GM19324 (cell line): Measurements from ENCODE around the gene OR6Y1.

Experiments used
- ATAC-seq: cut with Tn5 transposase; IDR thresholded peaks from one replicate; pipeline ENCODE4 v1.9.1; 2021; ENCODE audit warnings: mild to moderate bottlenecking, moderate library complexity; ENCODE audit not compliant: unreplicated experiment, low FRiP score

The OR6Y1 gene, protein sequence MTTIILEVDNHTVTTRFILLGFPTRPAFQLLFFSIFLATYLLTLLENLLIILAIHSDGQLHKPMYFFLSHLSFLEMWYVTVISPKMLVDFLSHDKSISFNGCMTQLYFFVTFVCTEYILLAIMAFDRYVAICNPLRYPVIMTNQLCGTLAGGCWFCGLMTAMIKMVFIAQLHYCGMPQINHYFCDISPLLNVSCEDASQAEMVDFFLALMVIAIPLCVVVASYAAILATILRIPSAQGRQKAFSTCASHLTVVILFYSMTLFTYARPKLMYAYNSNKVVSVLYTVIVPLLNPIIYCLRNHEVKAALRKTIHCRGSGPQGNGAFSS

DNA sequence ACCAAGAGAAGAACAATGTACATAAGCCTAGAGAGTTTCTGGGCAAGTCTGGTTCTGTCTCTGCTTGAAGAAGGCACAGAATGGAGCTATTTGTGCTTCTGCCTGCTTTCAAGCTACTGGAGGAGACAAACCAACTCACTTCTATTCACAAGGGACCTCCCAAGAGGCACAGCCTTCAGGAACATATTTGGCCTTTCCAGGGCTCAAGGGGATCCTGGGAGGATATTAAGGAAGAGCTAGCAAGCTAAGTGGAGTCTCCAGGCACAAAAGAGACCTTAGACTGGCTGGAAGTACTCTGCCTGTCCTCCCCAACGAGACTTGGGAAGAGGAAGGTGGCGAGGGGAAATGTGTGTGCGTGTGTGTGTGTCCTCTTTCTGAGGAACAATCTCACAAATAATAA lies at the start of gene OR6Y1:
Gene OR6Y1 (minus strand): TSS at position 54 of the 400 bp plus-strand sequence. CDS start 6,300 bp downstream, outside the sequence.
- ATAC-seq: no peak

DNA sequence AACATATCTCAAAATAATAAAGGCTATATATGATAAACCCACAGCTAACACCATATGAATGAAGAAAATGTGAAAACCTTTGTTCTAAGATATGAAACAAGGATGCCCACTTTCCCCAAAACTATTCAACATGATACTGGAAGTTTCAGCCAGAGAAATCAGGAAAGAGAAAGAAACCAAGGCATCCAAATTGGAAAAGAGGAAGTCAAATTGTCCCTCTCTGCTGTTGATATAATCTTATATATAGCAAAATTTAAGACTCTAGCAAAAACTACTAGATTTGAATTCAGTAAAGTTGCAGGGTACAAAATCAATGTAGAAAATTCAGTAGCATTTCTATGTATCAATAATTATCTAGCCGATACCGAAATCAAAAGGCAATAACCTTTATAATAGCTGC lies 46.5 kb upstream of the OR6Y1 start:
- no peak for ATAC-seq

DNA sequence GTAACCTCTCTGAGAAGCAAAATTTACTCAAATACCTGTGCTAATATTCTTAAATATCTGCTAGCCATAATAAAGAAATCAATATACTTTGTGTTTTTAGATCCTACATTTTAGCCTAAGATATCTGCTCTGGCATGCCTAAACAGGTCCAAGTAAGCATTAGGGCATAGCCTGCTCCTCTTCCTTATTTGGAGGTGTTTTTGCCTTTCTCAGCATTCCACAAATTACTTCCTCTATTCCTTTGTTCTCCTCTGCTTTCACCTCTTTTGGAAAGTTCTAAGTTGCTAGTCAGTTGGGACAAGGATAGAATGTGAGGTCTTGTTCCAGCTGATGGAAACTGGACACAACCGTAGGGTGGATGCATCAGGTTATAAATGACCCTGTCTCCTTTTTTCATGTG lies 32.7 kb upstream of the OR6Y1 start:
- ATAC-seq: no peak

DNA sequence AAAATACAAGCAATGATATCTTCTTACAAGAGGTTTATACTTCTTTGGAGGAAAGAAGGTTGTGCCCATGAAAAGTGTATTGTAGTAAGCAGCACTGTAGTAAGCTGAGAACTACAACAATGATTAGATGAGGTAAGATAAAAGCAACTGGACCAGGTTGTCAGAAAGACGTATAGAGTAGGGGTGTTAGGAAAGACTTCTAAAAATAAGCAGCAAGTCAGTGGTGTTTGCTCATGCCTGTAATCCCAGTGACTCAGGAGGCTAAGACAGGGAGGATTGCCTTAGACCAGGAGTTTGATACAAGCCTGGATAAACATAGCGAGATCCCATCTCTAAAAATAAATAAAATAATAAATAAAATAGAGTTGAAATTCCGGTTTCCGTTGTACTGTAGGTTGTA lies 29.8 kb upstream of the OR6Y1 start:
- ATAC-seq: no peak

DNA sequence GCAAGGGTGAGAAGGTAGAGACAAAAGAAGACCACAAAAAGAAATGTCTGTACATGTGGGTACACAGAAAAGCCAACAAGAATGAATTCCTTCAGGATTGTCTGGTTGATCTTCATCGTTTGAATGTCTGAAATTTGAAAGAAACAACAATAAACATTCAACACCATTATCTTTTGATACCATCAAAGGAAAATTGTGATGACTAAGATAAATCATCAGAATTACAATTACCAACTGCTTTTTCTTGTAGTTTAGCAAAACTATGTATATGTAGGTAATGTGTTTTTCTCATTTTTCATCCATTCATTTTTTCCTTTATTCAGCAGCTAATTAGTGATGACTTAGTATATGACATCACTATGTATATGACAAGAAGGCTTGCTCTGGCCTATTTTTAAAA lies 25.5 kb upstream of the OR6Y1 start, which contains the start of gene OR10X1:
Gene OR10X1 (minus strand): TSS at position 167 of the 400 bp plus-strand sequence. CDS start 0 bp downstream, at position 167.
- no peak for ATAC-seq

DNA sequence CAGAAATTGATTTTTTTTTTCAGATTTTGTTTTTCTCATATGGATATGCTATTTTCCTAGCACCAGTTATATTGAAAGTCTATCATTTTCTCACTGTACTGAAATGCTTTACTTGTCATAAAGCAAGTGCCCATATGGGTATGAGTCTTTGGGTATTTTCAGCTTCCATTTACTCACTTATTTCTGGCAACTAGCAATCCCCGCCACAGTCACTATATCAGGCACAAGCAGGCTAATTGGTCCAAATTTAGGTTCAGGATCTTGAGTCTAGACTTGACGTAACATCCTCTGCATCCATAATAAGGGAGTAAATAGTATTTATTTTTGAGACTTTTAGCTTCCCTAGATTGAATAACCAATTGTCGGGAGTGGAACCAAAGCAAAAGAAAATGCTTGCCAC lies 23.4 kb upstream of the OR6Y1 start:
- no peak for ATAC-seq

DNA sequence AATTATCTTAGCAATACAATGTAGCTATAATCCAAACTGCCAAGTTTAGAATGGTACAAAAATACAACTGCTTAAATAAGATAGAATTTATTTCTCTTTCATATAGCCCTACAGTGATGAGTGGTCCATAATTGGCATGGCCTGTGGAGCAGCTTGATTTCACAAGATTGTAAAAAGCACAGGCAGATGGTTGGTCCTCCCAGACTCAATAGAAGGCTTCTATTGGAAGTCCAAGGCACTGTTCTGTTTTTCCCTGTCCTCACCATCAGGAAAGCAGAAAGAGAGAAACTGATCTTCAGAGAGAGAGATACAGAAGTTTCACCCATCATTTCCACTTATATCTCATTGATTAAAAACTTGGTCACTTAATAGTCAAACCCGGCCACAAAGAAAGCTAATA lies 18.0 kb upstream of the OR6Y1 start:
- no peak for ATAC-seq

DNA sequence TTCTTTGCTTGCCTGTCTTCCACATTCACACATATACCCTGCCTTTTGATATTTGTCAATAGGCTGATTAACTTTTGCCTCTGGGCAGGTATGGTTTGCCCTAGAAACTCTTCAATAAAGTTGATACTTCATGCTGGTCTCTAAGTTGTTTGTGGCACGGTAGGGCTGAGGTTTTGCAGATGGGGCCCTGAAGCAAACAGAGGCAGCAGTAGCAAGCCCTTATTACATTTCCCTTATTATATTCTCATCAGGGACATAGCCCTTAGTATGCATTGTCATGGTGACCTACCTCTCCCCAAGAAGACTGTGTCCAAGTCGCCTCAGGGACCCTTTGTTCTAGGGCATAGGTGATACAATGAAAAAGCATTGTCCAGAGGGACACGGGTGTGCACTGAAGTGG lies 16.3 kb upstream of the OR6Y1 start, which contains the start of gene OR6P1:
Gene OR6P1 (minus strand): TSS at position 101 of the 400 bp plus-strand sequence. CDS start 6,976 bp downstream, outside the sequence.
- no peak for ATAC-seq

DNA sequence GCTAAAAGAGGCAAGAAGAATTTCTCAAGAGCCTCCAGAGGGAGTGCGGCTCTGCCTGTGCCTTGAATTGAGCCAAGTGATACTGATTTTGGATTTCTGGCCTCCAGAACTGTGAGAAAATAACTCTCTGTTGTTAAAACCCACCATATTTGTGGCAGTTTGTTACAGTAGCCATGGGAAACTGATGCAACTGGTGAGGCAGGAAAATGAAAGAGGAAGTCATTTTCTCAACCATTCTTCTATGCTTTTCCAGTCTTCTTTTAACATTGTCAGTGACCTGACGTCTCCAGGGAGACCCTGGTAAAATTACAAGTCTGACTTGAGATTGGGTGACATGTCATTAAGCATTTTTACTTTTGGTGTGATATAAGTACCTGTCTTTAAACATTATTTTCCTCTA lies 10.4 kb upstream of the OR6Y1 start:
- ATAC-seq: no peak

DNA sequence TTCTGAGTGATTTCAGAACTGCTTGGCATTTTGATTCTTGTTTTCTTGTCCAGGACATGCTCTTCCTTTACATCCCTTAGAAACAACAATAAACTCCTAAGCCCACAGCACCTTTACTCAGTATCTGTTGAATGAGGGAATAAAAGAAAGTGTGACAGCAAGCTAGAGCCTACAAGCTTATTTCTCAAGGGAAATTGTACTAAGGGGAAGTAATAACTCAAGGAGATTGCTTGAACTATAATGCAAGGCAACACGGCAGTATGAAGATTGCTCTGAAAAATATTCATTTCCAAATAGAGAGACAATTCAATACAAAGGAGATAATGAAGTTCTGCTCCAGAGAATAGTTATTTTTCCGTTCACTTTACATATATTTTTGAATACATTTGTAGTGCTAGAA lies 9.6 kb upstream of the OR6Y1 start:
- ATAC-seq: no peak

DNA sequence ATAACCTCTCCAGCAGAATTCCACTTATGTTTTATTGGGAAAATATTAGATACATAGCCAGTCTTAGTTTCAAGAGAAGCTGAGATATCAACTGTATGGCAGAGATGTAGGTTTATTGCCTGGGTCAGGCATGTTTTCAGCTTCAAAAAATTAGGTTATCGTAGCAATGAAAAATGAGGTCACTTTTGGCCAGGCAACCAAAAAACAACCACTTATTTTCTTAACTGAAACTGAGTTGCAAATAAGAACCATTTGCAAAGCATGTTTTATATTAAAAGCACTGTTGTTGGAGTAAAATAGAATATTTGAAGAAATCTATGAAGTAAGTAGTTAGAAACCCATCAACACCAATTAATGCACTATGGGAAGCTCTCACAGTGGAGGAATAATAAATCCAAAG lies 5.5 kb upstream of the OR6Y1 start:
- no peak for ATAC-seq

DNA sequence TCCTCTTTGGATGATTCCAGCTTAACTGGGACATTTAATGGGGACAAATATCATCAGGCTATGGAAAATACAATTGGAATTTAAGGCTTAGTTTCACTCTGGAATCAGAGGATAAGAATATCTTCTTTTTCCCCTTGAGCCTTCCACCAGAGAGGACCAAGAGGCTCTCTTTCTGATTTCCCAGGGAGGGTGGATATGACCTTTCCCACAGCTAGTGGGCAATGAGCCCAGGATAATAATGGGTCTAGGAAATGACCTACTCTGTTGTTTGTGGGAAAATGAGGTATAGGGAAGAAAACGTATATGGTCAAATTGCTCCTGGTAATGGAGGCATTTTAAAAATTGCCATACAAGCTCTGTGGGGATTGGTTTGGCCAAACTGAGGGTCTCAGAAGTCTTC lies 1.9 kb downstream of the OR6Y1 start:
- ATAC-seq: no peak

DNA sequence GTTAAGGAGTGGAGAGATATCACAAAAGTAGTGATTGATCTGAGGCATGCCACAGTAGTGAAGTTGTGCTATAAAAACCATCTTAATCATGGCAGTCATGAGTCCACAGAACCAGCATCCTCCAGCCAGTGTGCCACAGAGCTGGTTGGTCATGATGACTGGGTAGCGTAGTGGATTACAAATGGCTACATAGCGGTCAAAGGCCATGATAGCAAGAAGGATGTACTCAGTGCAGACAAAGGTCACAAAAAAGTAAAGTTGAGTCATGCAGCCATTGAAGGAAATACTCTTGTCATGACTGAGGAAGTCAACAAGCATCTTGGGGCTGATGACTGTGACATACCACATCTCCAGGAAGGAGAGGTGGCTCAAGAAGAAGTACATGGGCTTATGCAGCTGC lies 6.7 kb downstream of the OR6Y1 start:
- ATAC-seq: no peak

DNA sequence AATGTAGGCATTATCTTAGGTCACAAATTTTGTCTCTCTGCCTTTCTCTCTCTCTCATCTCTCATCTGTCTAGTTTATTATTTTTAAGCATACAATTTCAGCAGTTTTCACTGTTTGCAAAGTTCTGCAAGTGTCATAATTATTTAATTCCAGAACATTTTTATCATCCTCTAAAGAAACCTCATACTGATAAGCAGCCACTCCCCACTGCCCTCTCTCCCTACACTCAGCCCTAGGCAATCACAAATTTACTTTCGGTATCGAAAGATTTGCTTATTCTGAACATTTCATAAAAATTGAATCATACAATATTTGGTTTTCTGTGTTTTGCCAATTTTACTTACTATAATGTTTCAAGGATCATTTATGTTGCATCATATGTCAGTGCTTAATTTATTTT lies 16.6 kb downstream of the OR6Y1 start:
- ATAC-seq: no peak

DNA sequence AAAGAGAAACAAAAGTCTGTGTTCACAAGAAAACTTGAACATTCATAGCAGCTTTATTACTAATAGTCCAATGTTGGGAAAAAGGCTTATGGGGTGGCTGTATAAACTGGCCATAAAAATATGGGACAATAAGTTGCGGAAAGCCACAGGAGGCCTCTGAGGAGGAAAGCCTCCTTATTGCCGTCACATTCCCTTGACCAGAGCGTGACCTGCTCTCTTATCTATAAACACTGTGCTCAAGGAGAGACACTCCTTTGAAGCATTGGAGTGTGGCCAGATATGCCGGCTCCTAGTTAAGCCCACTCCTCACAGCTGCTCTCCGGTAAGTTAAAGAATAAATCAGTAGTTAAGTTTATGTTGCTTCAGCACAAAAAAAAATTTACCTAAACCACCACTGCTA lies 19.7 kb downstream of the OR6Y1 start:
- ATAC-seq: no peak

DNA sequence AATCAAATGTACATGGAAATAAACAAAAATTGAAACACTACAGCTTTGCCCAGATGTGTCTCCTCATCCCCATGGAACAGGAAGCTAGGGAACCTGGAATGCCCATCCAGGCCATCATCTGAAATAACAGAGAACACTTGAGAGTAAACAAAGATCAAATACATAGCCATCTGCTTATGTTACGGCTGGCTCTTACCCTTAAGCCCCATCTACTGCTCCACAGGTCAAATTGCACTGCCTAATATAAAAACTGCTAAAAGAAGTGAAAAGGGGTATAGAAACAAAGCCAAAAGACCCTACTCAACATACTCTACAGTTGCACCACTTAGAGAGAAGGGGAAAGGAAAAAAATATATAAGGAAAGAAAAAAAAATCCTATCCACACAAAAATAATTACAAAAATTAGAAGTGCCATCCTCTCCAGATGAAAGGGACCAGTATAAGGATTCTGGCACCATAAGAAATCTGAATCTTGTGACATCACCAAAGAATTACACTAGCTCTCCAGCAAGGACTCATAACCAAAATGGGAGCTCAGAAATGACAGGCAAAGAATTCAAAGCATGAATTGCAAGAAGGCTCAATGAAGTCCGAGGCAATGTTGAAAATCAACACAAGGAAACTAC lies 26.9 kb downstream of the OR6Y1 start:
- no peak for ATAC-seq

DNA sequence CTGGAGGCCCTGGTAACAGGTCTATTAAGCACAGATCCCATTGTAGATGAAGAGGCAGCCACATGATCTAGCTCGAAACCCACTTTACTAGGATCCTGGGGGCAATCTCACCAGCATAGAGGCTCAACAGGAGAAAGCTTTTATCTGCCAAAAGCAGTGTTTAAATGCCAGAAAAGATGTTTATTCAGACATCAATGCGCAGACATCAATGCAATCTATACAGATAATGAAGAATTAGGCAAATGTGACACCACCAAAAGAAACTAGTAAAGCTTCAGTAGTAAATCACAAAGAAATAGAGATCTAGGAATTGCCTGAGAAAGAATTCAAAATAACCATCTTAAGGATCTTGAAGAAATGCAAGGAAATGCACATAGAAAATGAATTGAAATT lies 32.5 kb downstream of the OR6Y1 start:
- ATAC-seq: no peak

DNA sequence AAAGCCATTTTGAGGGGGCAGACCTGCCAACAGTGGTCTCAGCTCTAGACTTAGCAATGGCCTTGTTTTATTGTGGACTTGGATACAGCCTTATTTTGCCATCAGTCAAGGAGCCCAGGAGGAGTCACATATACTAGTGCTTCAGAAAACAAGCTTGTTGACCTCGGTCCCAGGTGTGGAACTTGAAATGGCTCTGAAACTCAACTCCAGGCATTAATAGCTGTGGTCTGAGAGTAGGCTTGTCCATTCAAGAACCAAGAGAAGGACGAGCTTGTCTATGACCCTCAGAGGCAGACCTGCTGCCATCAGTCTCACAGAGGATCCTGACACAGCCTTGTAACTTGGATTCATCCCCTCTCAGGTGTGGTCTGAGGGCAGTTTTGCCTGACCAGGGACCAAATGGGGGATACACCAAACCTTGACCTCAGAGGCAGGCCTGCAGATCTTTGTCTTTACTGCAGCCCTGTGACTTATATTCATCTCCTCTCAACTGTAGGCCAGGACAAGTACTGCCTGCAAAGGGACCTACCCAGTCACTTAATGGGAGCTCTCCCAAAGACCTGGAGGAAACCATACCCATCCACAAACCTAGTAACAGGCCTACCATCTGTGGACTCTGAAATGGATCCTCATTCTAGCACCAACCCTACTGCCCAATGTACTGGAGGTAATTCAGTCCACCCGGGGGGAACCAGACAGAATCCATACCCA lies 33.1 kb downstream of the OR6Y1 start:
- no peak for ATAC-seq

DNA sequence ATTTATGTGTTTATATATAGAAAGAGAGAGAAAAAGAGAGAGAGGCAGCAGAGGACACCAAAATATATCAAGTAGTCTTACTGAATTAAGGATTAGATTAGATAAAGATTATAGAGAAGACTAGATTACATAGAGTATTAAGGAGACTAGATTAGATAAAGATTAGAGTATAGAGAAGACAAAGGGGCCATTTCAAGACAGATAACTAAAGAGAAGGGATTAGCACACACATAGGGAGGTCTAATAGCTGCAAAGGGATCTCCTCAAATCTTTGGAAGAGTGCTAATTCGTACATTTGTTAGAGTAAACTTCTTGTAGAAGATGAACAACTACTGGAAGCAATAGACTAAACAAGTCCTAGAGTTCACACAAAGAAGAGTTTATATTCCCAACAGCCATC lies 34.2 kb downstream of the OR6Y1 start:
- ATAC-seq: no peak

DNA sequence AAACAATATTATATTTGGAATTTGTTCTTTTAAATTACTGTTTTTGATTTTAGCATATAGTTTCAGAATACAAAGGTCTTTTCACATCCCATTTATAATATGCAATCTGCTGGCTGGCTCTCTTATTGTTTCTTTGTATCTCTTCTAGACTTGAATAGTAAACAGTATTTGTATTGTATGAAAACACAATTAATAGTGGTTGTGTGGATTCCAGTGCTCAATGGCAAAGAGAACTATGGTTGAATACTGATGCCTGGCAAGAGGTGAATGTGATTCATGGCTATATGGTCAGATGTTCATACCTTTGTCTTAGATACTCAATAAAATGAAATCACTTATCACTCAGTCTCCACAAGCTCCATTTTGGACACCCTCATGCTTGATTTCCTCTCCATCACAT lies 37.2 kb downstream of the OR6Y1 start:
- ATAC-seq: no peak

DNA sequence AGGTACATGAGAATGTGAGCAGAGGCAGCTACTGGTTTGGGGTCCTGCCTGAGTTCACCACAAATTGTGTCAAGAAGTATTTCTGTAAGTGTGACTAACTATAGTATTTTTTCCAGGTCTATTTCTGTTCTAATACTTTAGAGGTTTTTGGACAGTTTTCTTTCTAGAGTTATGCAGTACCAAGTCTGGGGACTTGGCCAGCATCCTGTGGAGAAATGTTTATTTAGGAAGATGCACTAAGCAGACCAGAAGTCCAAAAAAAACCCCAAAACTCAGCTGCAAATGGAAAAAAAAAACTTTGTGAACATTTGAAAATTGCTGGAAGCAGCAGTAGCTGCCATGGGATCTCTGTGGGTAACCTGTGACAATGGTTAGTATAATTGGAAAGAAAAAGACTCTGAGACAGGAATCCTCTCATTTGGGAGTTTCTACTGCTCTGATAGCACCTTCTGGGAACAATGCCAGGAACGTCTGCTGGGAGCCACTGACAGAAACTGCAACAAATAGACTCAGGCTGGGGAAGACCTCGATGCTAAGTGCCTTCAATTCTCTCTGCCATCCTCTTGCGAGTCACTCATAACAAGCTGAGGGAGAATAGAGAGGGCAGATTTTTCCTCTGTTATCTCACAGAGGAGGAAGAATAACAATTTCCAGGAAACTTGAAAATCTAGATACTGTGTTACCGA lies 44.6 kb downstream of the OR6Y1 start:
- ATAC-seq: no peak
